ENCODE results near the gene PTPRT. TPM values are rescaled to one million over a fixed set of nuclear protein-coding genes. Genes with fewer than 3 reads are reported as not detected.

Gene PTPRT
- total RNA-seq, 1 donor from 2014 or later = not detected

- H3K27me3 Mint-ChIP-seq (ENCODE audit: unreplicated experiment) = no peaks in the 10 kb centered on the region
- H3K36me3 Mint-ChIP-seq (ENCODE audit: unreplicated experiment) = no peaks in the 10 kb centered on the region
- H3K4me3 Mint-ChIP-seq (ENCODE audit: unreplicated experiment) = no peak overlapping the region
- peaks cover 68% of the 10 kb centered on the region for H3K9me3 Mint-ChIP-seq (ENCODE audit: unreplicated experiment)
- no peaks in the 10 kb centered on the region for H3K4me1 Mint-ChIP-seq (ENCODE audit: unreplicated experiment)
- no peak overlapping the region for H3K27ac Mint-ChIP-seq (ENCODE audit: unreplicated experiment)
- DNase-seq (ENCODE audit: extremely low spot score, unreplicated experiment) = no peak
- TF ChIP-seq CTCF (IDR thresholded peaks at IDR 0.05) = no peak
Observed at GRCh38 chr20:42701948-42702347, 487.8 kb downstream of the PTPRT start.

- Mint-ChIP-seq H3K9me3 (ENCODE audit: unreplicated experiment) (peaks cover 59% of the 10 kb centered on the region), H3K27ac (ENCODE audit: unreplicated experiment) (no peak overlapping the region), H3K36me3 (ENCODE audit: unreplicated experiment) (no peaks in the 10 kb centered on the region), H3K27me3 (ENCODE audit: unreplicated experiment) (no peaks in the 10 kb centered on the region), H3K4me1 (ENCODE audit: unreplicated experiment) (no peaks in the 10 kb centered on the region), H3K4me3 (ENCODE audit: unreplicated experiment) (no peak overlapping the region)
- no peak for DNase-seq (ENCODE audit: extremely low spot score, unreplicated experiment)
- no peak for TF ChIP-seq CTCF (IDR thresholded peaks at IDR 0.05)
Observed at GRCh38 chr20:42700372-42700771, 489.3 kb downstream of the PTPRT start.

- TF ChIP-seq CTCF (IDR thresholded peaks at IDR 0.05) = no peak
- Mint-ChIP-seq H3K4me1 (ENCODE audit: unreplicated experiment) (no peaks in the 10 kb centered on the region), H3K4me3 (ENCODE audit: unreplicated experiment) (no peak overlapping the region), H3K36me3 (ENCODE audit: unreplicated experiment) (no peaks in the 10 kb centered on the region), H3K27ac (ENCODE audit: unreplicated experiment) (no peak overlapping the region), H3K27me3 (ENCODE audit: unreplicated experiment) (no peaks in the 10 kb centered on the region), H3K9me3 (ENCODE audit: unreplicated experiment) (peaks cover 56% of the 10 kb centered on the region)
- DNase-seq (ENCODE audit: extremely low spot score, unreplicated experiment) = no peak
Observed at GRCh38 chr20:42697962-42698361, 491.7 kb downstream of the PTPRT start.

DNA sequence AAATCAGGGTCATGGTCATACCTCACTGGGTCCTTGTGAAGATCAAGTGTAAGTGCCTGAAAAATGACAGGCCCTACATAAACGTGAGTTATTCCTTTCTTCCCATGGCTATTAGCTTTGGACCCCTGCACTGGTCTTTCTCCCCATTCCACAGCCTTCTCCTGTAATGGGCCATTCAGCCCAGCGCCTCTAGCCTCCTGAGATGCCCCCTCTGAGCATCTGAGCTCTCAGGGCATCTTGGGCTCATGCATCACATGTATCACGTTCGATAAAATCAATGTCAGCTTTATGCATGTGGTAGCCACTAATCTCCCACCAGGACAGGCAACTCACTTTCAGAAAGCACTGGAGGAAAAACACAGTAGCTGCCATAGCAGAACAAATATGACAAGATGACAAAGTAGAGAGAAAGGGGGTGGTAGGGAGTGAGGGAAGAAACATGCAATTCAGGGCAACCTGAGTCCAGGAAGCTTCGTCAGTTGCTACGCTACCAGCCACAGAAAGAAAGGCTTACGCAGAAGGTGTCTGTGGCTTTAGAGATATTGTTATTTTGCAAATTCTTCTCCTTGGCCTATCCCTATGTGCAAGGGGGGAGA lies 498.8 kb downstream of the PTPRT start:
- DNase-seq (ENCODE audit: extremely low spot score, unreplicated experiment) = peak; percentile 21
- Mint-ChIP-seq H3K36me3 (ENCODE audit: unreplicated experiment) (no peaks in the 10 kb centered on the region), H3K4me3 (ENCODE audit: unreplicated experiment) (no peak overlapping the region), H3K9me3 (ENCODE audit: unreplicated experiment) (peaks cover 66% of the 10 kb centered on the region), H3K27ac (ENCODE audit: unreplicated experiment) (no peak overlapping the region), H3K4me1 (ENCODE audit: unreplicated experiment) (no peaks in the 10 kb centered on the region), H3K27me3 (ENCODE audit: unreplicated experiment) (no peaks in the 10 kb centered on the region)
- TF ChIP-seq CTCF (IDR thresholded peaks at IDR 0.05) = no peak

GRCh38 chr20:42688576-42688975 lies 501.1 kb downstream of the PTPRT start:
- no peak for DNase-seq (ENCODE audit: extremely low spot score, unreplicated experiment)
- no peaks in the 10 kb centered on the region for H3K36me3 Mint-ChIP-seq (ENCODE audit: unreplicated experiment)
- no peaks in the 10 kb centered on the region for H3K4me1 Mint-ChIP-seq (ENCODE audit: unreplicated experiment)
- H3K9me3 Mint-ChIP-seq (ENCODE audit: unreplicated experiment) = peaks cover 56% of the 10 kb centered on the region
- H3K27me3 Mint-ChIP-seq (ENCODE audit: unreplicated experiment) = no peaks in the 10 kb centered on the region
- no peak for TF ChIP-seq CTCF (IDR thresholded peaks at IDR 0.05)
- H3K27ac Mint-ChIP-seq (ENCODE audit: unreplicated experiment) = no peak overlapping the region
- H3K4me3 Mint-ChIP-seq (ENCODE audit: unreplicated experiment) = no peak overlapping the region
